NCI-H345 treated with DMSO at 0.1 percent for 48 hours (cell line): ENCODE measurements around the gene TEKT5.
"Not testable (repeated sequence)": the region's sequence is repeated elsewhere in the genome, so short reads cannot be mapped to it uniquely, and the experiment has no call there.

ENCODE experiments used
- DNase-seq: peaks from one replicate; lab custom pipeline; 2025; ENCODE audit not compliant: unreplicated experiment; lab: John Stamatoyannopoulos, UW

Gene TEKT5

DNA sequence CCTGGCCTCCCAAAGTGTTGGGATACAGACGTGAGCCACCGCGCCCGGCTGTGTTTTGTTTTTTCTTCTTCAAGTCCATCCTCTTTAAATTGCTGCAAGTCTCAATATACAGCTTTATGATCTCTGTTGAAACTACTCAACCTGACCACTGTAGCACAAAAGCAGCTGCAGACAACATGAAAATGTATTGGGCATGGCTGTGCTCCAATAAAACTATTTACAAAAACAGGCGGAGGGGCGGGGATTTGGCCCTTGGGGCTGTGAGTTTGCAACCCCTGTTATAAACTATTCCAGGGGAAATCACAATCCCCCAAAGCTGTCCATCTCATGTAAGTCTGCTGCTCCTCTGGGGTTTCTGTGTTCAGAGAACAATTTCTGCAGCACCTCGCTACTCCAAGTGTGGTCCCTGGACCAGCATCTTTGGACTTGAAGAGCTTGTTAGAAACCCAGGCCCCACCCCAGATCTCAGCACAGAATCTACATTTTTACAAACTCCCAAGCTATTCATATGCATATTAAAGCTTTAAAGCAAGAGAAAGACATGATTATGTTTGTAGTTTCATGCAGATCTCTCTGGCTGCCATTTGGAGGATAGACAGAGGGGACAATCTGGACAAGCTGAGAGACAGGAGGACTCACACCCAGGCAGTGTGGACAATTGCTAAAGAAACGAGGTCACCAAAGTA lies 33.6 kb downstream of the TEKT5 start:
- no peak for DNase-seq

- no peak for DNase-seq
These were observed 35.8 kb downstream of the TEKT5 start for GRCh38 chr16:10658943-10659342.

DNA sequence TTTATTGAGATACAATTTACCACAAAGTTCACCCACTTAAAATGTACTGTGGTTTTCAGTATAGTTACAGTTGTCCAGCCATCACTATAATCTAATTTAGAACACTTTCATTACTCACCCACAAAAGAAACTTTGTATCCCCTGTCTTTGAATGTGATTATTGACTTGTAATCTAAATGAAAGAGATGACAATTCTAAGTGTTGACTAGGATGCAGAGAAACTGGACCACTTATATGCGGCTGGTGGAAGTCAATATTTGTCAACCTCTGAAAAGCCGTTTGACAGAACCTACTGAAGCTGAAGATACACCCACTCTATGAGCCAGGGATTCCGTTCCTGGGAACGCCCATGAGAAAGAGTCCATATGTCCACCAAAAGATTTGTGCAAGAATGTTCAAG lies 36.8 kb downstream of the TEKT5 start:
- DNase-seq, result no peak

DNA sequence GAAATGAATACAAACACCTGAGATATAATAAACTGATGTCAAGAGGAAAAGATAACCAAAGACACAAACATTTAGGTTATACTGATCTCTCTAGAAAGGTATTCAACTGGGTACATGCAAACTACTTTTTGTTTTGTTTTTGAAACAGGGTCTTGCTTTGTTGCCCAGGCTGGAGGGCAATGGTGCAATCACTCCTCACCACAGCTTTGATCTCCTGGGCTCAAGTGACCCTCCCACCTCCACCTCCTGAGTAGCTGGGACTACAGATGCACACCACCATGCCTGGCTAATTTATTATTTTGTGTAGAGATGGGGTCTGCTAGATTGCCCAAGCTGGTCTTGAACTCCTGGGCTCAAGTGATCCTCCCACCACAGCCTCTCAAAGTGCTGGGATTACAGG lies 38.1 kb downstream of the TEKT5 start:
- DNase-seq, result no peak

- no peak for DNase-seq
These were observed 39.2 kb downstream of the TEKT5 start for GRCh38 chr16:10655415-10655977.

DNA sequence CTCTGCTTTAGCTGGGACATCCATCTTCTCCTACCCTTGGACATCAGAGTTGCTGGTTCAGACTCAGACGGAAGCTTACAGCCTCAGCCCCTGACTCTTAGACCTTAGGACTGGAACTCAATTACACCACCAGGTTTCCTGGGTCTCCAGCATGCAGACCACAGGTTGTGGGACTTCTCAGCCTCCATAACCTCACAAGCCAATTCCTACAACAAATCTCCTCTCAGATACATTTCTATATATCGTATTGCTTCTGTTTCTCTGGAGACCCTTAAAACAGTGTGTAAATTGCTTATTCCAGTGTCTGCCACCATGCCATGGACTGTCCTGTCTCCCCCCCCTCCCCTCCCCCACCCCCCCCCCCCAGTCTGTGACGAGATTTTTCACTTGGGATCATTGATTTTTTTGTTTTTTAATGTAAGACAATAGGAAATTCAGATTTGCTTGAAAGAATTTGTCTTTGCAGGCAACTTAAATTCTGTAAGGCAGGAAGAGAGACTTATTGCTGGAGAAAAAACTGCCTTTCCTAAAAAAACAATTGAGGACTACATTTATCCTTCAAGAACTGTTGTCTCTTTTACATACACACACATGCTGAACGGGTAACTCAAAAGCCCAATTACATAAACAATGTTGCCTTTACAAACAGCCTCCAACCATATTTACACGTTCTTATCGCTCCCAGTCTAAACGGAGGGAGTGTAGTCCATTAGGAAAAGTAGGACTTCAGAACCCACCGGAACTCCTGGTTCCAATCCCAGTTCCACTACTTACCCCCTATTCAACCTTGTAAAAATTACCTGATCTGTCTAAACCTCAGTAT lies 39.9 kb downstream of the TEKT5 start:
- no peak for DNase-seq

- peak; percentile 6 for DNase-seq
These were observed 41.8 kb downstream of the TEKT5 start for GRCh38 chr16:10652730-10653590.

DNA sequence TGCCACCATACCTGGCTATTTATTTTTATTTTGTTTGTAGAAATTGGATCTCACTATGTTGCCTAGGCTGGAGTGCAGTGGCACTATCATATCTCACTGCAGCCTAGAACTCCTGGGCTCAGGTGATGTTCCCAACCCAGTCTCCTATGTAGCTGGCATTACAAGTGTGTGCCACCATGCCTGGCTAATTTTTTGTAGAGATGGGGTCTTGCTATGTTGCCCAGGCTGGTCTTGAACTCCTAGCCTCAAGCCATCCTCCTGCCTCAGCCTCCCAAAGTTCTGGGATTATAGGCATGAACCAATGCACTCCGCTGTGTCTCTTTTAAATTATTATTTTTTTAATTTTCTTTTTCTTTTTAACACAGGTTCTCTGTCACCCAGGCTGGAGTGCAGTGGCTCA lies 45.6 kb downstream of the TEKT5 start:
- not testable (repeated sequence) for DNase-seq

GRCh38 chr16:10647721-10648296 lies 46.9 kb downstream of the TEKT5 start:
- DNase-seq, result no peak

DNA sequence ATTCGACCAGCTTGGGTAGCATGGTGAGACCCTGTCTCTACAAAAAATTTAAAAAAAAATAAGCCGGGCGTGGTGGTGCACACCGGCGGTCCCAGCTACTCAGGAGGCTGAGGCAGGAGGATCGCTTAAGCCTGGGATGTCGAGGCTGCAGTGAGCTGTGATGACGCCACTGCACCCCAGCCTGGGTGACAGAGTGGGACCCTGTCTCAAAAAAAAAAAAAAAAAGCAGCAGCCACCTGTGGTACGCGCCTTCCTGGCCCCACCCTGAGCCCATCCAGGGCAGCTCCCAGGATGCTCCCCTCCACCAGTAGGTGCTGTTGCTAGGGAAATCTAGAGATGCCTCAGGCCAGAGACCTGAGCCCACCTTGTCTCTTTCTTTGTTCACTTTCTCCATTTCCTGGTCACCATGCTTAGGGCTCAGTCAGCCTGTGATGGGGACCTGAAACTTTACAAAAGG lies 47.4 kb downstream of the TEKT5 start:
- DNase-seq, result no peak

DNA sequence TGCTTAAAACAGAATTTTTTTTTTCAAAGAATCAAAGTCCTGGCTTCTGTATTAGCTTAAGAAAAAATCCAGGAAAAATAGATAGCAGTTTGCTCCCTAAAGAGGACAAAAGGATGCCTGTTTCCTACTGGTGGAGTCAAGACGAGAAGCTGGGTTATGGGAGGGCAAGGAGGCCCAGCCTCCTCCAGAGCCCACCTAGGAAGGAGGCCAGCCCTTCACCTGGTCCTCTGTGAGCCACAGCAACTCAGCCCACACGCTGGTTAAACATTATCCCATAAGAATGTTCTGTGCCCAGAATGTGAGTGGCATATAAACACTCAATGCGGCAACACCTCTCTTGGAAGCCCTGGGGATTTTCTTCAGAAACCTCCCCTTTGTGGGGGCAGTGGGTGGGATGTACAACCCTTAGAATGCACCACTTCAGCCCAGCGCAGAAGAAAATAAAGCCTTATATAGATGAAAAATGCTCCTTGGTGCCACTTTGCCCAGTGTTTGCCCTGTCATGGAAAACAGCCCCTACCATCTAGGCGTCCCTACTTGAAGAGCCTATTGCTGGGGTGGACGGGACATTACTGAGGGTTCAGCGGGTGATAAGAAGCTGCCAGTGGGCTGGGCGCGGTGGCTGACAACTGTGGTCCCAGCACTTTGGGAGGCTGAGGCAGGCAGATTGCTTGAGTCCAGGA lies 48.0 kb downstream of the TEKT5 start:
- no peak for DNase-seq

- no peak for DNase-seq
These were observed 48.5 kb downstream of the TEKT5 start for GRCh38 chr16:10646228-10646580.

DNA sequence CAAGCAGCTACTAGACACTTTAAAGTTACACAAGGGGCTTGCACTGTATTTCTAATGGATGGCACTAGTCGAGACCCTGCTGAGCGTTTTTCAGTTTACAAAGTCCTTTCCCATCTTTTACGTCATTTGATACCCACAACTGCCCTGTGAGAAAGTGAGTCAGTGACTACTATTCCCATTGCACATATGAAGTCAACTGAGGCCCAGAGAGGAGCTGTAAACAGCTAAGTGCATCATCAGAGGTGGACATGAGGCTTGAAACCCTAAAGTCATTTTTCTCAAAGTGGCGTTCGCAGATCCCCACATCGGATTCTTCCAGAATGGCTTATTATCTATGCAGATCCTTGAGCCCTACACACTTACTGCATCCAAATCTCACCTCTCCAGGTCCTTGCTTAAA lies 50.6 kb downstream of the TEKT5 start:
- no peak for DNase-seq

- DNase-seq, result no peak
These were observed 51.8 kb downstream of the TEKT5 start for GRCh38 chr16:10642964-10643363.

DNA sequence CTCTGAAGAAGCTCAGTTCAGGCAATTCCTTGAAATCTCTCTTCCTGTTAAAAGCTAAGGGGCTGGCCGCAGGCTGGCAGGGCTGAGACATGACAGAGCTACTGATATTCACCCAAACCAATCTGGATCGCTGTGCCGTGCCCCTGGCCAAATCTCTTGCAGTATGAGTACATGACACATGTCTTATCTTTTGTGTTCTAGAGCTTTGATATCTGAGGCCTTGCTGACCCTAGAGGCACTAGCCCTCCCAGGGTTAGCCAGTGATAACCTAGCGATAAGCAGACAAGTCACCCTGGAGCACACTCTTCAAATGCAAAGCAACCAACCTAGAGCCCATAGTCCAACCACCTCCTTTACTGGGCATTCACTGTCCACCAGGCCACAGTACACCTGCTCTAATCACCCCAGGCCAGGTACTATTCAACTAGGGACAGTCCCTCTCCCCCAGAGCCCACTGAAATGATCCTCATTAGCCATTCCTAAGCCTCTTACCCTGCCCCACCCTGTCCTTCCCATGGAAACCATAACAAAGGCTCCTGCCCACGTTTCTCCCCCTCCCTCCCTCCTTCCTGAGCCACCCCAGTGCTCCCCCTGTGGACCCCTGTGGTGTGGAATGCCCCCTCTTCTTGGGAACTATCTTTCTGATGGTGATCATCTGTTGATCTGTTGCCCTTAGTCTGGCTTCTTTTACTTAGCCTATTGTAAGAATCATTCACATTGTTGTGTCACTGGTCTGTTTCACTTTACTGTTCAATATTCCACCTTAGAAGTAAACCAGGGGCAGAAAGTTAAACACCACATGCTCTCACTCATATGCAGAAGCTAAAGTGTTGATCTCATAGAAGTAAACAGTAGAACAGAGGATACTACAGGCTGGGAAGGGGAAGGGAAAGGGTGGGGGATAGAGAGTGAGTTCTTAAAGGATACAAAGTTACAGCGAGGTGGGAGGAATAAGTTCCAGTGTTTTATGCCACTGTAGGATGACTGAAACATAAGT lies 52.5 kb downstream of the TEKT5 start:
- no peak for DNase-seq

GRCh38 chr16:10641555-10641952 lies 53.2 kb downstream of the TEKT5 start:
- DNase-seq, result no peak

DNA sequence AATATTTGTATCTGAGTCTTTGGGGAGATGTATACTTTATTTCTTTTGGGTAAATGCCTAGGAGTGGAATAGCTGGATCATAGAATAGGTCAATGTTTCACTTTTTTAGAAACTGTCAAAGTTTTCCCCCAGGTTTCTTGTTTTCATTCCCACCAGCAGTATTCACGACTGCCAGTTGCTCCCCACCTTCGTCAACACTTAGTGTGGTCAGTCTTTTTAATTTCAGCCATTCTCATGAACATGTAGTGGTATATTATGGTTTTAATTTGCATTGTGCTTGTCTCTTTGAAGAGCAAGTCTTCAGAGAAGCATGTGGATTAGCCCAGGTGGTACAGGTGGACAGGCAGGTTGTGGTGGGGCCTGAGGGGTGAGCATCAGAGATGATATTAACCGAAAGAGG lies 53.8 kb downstream of the TEKT5 start:
- DNase-seq, result no peak

- DNase-seq, result no peak
These were observed 56.6 kb downstream of the TEKT5 start for GRCh38 chr16:10638101-10638500.

DNA sequence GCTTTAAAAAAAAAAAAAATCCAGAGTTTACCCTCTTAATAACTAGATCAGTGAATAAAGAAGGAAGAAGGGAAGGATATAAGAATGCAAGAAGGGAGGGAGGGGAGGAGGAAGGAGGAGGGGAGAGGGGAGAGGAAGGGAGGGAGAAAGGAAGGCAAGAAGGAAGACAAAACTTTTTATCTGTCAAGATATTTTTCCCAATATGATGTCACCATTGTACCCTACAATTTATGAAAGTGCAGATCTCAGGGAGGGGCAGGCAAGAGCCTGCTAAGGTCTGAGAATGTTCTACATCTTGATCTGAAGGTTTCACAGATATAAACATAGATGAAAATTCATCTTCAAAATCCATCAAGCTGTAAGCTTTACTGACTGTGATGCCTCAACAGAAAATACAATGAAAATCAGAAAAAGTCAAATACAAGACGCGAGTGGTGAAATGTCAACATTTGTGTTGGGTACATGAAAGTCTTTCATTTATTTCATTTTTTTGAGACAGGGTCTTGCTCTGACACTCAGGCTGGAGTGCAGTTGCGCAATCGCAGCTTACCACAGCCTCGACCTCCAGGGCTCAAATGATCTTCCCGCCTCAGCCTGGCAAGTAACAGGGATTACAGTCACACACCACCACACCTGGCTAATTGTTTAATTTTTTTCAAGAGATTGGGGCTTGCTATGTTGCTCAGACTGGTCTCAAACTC lies 57.2 kb downstream of the TEKT5 start:
- no peak for DNase-seq
